ENCODE results near the gene CNTF.
"Not testable (repeated sequence)": the region's sequence is repeated elsewhere in the genome, so short reads cannot be mapped to it uniquely, and the experiment has no call there.

Gene CNTF, protein sequence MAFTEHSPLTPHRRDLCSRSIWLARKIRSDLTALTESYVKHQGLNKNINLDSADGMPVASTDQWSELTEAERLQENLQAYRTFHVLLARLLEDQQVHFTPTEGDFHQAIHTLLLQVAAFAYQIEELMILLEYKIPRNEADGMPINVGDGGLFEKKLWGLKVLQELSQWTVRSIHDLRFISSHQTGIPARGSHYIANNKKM

DNA sequence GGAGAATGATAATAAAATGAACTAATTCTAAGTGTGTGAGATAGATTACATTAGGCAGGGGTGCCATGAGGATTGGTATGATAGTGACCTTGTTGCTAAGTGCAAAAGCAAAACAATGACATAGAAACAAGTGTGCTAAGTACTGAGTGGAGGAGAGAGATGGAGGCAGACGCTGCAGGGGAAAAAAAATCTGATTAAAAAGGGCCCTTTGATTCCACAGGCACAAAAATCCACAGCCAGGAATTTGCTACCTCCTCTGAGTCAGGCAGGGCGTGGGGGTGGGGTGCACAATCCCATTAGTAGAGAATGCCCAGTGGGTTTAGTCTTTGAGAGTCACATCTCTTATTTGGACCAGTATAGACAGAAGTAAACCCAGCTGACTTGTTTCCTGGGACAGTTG is at the start of gene CNTF:
CNTF (plus strand) TSS at position 322 of the 400 bp plus-strand sequence. CDS start 88 bp downstream, outside the sequence.
- DNase-seq, result no peak

DNA sequence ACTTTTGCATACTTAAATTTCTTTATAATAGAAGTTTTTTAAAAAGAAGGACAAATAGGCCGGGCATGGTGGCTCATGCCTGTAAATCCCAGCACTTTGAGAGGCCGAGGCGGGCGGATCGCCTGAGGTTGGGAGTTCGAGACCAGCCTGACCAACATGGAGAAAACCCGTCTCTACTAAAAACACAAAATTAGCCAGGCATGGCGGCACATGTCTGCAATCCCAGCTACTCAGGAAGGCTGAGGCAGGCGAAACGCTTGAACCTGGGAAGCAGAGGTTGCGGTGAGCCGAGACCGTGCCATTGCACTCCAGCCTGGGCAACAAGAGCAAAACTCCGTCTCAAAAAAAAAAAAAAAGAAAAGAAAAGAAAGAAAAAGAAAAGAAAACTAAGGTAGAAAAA is 49.6 kb upstream of the CNTF start:
- not testable (repeated sequence) for DNase-seq

DNA sequence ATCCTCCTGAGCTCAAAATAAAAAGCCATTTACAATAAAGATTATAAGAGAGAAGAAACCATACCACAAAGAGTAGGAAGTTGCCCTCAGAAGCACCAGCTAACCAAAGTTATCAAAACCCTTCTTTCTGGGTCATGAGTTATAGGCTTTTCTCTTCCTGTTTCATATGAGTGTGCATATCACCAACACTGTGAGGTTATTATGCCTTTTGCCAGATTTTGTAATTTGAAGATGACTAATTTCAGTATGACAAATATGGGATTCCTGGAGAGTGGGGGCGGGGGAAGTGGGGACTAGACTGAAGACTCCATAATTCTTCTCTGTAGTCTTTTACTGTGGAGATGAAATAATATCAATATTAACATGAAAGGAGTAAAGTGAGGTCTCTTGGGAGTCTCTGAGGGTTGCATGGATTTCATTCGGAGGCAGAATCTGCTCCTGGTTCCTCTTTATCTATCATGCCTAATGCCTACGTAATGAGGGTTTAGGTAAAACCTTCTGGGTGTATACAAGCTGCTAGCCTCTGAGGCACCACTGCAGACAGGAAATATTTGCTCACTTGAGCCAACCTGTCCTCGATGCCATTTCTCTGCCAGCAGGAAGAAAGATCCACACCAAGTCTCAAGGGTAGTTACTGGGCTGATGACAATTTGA is 48.9 kb upstream of the CNTF start:
- DNase-seq, result peak; percentile 61

GRCh38 chr11:58574881-58575280 is 47.6 kb upstream of the CNTF start:
- DNase-seq, result no peak

DNA sequence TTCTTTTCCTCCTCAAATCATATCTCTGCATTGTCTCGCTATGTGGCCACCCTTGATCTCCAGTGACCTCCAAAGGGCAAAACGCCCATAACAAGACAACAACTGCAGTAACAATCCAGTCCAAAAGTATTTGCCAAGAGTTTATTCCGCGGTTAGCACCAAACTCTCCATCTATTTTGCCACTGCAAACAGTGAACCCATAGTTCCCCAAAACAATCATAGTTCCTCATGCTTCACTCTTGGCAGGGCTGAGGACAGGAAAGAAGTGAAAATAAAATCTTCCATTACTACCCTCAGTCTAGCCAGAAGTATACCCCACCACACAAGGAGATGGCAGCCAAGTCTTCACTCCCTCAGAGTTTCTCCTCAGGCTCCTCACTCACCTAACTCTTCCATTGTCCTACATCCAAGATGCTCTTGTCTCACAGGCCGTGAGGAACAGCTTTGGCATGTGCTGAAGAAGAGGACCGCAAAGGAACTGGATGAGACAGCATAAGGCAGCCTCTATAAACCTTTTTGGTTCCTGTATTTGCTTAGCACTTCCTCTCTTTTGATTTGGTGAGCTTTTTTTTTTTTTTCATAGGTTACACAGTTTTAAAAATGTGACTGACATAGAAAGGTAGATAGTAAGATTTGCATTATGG is 47.0 kb upstream of the CNTF start, which contains the start of gene LPXN:
LPXN (minus strand) TSS at position 480 of the 644 bp plus-strand sequence; CDS start at position 396, 84 bp downstream.
- peak; percentile 67 for DNase-seq

- DNase-seq, result no peak
These were observed 45.5 kb upstream of the CNTF start for GRCh38 chr11:58576887-58577471.

DNA sequence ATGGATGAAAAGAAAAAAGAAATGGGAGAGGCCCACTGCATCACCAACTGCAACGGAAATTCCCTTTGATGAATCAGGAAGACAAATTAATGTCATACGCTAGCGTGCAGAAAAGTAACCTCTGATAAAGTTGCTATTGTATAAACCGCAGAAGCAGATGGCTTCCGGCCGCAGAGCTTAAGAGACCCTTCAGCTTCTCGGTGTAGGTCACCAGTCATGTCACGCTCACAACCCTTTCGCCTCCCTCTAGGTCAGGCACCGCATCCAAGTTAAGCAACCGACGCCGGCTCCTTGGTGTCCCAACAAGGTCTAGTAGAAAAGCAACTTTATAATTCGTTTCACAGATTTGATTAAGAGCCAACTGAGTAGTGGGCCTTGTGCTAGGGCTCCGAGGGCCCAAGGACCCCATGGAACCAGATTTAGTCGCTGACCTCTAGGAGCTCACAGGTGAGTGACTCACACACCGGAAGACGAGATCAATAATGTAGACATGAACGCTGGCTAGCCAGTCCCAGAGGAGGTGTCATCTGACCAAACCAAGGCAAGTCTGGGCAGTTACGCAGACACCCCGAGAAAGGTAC is 44.8 kb upstream of the CNTF start:
- peak; percentile 87 for DNase-seq

DNA sequence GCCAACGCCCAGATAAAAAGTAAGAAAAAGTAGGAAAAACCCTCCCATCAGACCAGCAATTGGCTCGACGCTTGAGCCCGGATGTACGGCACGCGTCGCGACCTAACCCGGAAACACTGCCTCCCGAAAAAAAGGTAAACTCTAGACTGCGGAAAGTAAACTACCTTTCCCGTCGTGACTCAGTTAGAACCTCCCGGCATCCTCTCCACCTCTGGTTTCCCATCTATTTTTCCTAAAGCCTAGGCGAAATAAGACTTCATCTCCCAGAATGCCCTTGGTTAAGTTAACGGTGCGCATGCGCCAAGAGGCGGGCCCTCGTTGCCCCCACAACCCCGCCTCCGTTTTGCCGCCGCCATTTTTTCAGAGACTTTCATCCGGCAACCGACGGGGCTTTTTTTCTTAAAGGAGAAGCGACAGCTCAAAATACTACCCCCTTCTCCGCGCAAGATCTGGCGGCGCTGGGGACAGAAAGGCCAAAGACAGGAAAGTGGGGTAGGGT is 44.3 kb upstream of the CNTF start:
- DNase-seq, result peak; percentile 94

GRCh38 chr11:58578635-58579191 is 43.8 kb upstream of the CNTF start, which contains the start of gene ZFP91:
Gene ZFP91, plus strand, starts transcription at chr11:58579063. Its CDS starts 219 bp downstream, at chr11:58579282.
- DNase-seq, result peak; percentile 97

GRCh38 chr11:58579192-58580129 is 43.0 kb upstream of the CNTF start:
- peak; percentile 91 for DNase-seq

DNA sequence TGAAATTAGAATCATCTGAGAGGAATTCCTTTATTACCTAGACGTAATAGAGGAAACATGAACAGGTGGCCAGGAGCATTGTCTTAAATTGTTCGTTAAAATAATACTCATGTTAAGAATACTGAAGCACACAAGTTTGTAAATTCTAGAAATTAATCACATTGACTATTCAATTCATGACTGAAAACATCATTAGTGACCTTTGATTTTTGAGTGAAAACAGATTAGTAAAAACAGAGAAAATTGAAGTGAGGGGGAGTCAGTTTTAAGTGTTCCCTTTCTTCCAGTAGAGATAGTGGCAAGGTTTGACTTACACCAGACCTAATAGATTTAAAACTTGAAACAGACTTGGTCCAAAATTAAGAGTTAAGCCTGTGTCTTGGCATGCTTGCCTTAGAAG is 42.2 kb upstream of the CNTF start:
- no peak for DNase-seq

DNA sequence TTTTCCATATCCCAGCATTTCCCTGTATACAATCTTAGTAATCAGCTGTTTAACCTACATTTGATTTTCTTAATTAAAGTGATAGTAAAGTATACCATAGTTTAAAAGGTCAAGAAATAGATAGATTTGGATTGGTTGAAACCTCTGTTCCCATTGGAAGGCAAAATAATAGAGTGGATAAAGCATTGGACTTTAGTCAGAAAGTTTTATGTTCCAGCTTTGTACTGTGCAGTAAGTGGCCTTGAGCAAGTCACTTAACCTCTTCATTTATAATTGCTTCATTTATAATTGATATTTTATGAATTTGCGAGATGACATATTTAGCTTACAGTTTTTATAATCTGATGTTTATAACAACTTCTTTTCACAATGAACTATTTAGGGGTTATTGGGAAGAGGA is 40.0 kb upstream of the CNTF start:
- DNase-seq, result no peak

GRCh38 chr11:58586998-58587397 is 35.5 kb upstream of the CNTF start:
- no peak for DNase-seq

GRCh38 chr11:58591659-58592058 is 30.8 kb upstream of the CNTF start:
- no peak for DNase-seq

- DNase-seq, result no peak
These were observed 29.5 kb upstream of the CNTF start for GRCh38 chr11:58592760-58593472.

- no peak for DNase-seq
These were observed 27.6 kb upstream of the CNTF start for GRCh38 chr11:58594826-58595225.

DNA sequence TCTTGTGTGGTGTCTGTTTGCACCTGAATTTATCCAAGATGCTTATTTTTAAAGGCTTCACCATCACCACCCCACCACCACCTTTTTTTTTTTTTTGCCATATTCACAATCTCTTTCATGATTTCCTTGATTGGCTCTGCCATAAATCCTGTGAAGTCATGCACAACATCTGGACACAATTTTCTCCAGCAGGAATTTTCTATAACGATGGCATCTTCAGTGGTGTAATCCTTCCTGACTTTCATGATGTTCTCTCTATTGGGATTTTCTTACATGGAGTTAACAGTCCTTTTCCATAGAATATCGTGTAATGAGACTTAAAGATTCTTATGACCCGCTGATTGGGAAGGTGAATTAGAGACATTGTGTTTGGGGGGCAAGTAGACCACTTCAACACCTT is 25.8 kb upstream of the CNTF start:
- no peak for DNase-seq

DNA sequence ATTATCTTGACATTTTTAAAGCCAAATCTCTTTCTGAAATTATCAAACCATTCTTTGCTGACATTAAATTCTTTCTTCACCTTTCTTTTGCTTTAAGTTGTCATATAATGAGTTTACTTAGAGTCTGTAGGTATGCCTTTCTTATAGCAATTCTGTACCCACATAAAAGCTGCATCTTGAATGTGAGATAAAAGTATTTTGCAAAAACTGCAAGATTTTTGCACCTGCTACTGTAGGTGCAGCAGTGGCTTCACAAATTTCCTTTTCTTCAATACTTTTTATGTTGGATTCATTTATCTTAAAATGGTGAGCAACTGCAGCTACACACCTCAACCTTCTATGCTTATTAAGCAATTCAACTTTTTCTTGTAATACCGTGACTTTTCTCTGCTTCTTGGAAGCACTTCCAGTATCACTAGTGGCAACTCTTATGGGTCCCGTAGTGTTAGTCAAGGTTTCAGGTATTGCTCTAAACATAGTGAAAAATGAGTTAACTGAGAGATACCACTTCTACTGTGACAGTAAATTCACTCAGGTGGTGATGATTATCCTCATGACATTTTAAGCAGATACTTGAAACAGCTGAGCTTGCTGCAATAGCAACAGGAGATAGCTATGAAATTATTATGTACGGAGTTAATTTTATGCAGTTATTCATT is 24.9 kb upstream of the CNTF start:
- no peak for DNase-seq

GRCh38 chr11:58600510-58600909 is 22.0 kb upstream of the CNTF start:
- no peak for DNase-seq
